Measurements from ENCODE around the gene IRAK1.
"Not testable (repeated sequence)": the region's sequence is repeated elsewhere in the genome, so short reads cannot be mapped to it uniquely, and the experiment has no call there.

Gene IRAK1

GRCh38 chrX:154018518-154019060 is 1.1 kb downstream of the IRAK1 start:
- DNase-seq, result no peak

DNA sequence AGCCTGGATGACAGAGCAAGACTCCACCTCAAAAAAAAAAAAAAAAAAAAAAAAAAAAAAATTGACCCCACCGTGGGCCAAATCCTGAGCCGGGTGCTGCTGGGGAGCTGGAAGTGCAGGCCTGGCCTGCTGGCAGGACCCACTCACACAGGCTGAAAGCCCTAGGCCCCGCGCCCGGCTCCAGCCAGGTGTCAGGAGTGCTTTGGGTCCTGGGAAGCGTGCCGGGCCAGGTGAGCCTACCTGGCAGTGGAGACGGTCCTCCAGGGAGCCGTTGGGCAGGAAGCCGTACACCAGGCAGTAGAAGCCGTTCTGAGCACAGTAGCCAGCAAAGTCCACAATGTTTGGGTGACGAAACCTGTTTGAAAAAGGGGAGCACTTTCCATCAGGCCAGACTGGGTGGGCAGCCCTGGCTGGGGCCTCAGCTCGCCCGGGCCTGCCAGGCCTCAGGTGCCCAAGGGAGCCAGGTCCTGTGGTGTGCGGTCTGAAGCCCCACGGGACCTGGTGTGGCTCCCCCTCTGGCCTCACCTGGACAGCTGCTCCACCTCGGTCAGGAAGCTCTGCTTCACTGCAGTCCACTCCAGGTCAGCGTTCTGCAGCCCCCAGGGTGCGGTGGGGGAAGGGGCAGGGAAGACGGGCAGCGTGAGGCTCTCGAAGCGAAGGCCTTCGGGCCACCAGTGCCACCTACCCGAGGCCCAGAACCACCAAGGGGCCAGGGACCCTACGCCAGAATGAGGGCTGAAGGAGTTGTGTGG is 1.8 kb downstream of the IRAK1 start:
- no peak for DNase-seq

GRCh38 chrX:154016366-154017076 is 3.2 kb downstream of the IRAK1 start:
- DNase-seq, result no peak

DNA sequence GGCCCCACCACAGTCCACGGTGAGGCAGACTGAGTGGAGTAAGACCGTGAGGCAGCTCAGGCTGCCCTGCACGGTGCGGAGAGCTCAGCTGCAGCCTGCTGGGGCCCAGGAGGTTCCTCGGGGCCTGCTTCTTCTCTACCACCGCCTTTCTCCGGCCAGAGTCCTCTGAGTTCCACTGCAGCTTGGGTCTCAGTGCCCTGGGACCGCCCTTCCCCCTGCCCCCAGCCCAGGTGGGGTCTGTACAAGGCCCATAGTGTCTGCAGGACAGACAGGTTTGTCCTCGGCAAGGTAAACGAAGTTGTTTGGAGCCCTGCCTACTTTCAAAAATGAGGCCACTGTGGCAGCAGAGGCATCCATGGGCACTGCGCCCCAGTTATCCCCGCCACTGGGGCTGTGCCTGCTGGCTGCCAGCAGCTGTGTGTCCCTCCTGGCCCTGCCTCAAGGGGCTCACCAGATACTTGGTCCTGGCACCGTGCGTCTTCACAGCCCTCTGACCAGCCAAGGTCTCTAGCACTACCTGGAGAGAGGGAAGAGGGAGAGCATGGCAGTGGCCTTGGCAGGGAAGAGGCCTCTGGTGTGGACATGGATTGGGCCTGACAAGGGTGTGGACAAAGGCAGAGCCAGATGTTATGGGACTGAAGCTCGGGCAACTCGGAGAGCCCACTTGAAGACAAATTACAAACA is 4.0 kb downstream of the IRAK1 start:
- no peak for DNase-seq

- DNase-seq, result no peak
Measured at GRCh38 chrX:154014429-154015380, 5.0 kb downstream of the IRAK1 start.

- DNase-seq, result no peak
Measured at GRCh38 chrX:154013614-154014360, 5.9 kb downstream of the IRAK1 start.

DNA sequence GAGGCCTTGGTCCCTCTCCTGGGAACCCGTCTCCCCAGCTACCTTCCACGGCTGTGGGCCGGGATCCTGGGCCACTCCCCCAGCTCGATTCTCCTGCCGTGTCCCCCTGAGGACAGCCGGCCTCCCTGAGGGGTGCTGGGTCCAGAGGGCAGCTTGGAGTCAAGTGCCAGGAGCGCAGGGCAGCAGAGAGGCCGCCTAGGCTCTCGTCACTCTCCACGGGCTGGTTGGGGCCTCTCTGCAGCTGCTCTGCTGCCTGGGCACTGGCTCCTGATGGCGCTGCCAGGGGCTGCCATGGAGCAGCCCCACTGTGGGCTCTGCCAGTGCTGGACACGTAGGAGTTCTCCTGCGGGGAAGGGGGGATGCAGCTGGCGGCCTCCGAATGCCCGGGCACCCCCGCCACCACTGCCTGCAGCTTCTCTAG is 6.7 kb downstream of the IRAK1 start:
- no peak for DNase-seq

GRCh38 chrX:154012336-154012991 is 7.2 kb downstream of the IRAK1 start:
- no peak for DNase-seq

DNA sequence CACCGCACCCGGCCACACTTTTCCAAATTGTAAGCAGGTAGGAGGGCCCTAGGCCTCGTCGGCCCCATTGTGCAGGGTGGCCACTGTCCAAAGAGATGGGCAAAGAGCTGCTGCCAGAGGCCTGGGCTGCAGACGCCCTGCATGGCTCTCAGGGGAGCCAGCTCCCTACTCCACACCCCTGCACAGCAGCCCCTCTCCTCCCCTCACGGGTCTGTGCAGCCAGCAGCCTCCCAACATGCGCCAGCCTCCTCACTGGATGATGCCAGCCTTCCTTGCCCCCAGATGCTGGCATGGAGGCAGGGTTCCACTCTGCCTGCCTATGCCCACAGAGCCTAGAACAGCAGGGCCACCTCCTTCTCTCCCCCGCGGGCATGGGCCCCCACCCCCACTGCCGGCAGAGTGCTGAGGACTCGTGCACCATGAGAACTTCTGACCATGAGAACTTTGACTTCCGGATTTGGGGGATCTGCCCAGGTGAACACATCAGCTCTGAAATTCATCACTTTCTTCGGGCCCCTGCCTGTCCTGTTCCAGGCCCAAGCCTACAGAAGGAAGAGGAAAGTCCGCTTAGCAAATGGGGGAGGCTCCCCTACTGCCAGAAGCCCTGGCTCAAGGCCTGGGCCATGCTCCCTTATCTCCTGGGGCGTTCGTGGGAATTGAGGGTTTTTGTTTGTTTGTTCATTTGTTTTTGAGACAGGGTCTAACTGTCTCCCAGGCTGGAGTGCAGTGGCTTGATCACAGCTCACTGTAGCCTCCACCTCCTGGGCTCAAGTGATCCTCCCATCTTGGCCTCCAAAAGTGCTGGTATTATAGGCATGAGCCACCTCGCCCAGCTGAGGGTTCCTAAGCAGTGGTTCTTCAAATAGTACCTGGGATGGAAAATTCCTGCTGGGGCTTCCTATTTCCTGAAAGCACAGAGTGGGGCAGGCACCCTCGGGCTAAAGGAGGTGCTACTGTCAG is 8.0 kb downstream of the IRAK1 start:
- no peak for DNase-seq

DNA sequence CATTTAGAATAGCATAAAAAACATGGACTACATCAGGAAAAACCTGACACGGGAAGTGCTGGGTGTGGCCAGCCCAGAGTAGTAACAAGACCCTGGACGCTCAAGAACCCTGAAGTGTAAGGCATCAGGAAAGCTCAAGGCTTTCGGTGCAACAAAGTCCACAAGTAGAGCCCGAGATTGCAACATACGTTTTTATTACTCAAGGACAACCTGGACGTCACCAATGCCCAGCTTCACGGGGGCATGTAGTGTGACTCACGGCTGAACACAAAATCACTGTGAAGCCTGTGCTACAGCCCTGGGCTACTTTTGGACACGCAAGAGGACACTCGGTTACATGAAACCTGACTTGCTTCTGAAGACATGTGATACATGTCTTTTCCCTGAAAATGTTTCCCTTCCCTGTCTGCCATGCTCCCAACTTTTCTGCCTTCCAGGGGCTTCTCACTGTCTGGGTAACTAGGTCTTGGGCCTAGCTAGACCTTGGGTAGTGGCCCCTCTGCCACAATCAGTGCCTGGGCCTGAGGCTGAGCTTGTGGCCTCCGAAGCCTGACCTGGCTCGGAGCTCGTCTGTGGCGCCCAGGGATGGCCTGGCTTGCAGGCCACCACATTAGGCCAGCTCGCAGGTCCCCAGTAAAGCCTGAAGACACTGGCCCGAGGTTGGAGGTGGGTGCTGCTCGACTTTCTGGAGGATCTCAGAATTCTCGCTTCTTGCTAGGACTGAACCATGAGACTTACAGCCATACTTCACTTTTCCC is 9.2 kb downstream of the IRAK1 start:
- DNase-seq, result no peak

GRCh38 chrX:154008521-154008920 is 11.2 kb downstream of the IRAK1 start:
- DNase-seq, result no peak

DNA sequence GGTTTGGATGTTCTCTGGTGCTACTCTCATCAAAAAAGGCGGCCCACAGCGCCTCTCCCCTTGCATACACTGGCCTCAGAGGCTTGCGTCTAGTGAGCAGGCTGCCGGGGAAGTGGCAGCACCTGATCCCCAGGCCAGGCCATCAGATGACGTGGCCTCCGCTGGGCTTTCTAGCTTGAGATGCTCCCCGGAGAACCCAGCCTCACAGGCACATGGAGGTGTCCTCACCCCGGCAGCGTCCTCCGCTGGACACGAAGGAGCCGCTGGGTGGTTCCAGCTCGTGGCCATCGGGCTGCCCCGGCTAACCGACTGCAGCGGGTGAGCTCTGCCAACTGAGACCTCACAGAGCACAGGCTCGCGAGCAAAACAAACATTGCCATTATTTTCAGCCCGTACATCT is 12.8 kb downstream of the IRAK1 start:
- DNase-seq, result no peak

DNA sequence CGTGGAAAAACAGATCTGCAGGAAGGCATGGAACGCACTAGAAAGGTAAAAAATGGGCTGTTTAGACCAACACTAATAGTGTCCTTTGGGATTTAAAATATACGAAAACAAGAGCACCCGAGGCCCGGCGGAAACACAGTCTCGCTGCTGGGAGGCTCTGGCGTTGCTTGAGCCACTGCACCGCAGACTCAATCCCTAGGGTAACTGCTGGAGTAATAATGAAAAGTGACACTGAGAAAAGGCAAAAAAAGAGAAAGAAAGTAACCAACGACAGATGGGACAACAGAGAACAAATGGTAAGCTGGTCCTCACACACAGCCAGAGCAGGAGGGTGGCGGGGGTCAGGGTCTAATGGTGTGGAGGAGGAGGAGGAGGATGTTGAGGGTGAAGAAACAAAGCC is 15.4 kb downstream of the IRAK1 start:
- no peak for DNase-seq

DNA sequence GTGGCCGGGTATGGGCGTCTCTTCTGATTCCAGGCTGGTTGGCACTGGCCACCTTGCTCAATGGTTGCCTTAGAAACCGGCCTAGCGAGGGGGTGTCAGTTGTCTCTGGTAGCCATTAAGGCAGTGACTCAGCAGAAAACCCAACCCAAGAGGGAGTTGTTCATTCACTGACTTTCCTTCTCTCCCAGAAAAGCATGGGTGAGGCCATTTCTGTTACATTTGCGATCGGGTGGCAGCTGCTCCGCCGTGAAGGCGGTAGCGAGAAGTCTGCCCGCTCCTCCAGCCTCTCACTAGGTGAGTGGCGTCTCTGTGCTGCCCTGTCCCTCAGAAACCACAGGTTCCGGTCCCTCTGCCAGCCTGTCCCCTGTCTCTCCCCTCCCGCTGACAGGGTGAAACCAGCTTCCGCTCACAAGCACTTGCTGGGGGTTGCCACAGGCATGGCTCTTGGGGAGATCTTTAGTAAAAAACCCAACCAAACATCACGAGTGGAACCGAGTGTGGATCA is 17.4 kb downstream of the IRAK1 start:
- DNase-seq, result peak; percentile 66

DNA sequence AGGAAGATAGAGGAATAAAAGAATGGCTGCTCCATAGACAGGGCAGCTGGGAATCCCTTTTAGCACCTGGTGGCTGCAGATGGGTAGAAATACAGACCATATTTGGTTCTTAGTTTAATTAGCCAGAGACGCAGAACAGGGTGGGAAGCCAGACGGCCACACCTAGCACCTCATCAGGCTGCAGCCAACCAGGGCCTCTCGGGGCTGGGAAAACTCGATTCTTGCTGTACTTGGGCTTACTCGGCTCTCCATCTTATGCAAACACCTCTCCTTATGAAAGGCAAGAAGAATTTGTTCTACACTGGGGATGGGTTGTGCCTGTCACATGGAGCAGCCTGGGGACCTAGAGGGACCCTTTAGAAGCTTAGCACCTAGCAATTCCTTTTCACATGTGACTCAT is 19.7 kb downstream of the IRAK1 start:
- peak; percentile 11 for DNase-seq

DNA sequence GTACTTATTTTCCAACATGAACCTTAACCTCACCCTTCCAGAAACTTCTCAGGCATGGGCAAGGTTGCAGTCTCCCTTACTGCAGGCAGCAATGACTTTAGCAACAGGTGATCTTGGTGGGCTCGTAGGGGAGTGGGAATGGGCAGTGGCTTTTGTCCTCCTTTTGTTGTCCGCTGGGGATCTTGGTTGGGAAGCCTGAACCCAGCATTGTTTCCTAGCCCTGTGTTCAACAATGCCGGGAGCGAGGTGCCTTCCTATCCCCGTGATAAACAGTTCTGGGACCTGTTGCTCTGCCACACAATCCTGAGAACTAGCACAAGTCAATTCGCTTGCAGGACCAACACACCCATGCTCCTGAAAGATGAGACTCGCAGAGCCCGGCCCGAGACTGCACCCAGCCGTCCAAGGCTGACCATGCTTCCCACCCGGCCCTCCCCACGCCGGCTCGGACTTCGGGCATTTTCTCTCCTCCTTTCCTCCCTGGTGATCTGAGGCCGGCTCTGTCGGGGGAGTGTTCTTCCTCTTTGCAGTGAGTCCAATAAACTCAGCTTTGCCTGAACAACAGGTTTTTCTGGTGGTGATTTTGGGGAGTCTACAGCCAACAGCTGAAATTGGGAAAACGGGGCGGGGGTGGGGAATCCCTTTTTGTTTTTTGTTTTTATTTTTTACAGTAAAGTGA is 20.2 kb downstream of the IRAK1 start:
- no peak for DNase-seq

GRCh38 chrX:153995504-153995903 is 24.2 kb downstream of the IRAK1 start:
- DNase-seq, result no peak

DNA sequence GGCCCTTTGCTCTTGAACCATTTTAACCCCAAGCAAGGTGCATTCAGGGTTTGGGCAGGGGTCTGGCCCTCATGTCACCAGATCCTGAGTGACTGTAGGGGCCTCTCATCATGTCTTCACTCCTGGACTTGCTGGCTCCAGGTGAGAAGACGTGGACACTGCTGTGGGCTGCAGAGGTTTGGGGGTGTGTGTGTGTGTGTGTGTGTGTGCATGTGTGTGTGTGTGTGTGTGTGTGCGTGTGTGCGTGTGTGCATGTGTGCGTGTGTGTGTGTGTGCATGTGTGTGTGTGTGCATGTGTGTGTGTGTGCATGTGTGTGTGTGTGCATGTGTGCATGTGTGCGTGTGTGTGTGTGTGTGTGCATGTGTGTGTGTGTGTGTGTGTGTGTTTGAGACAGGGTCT is 25.3 kb downstream of the IRAK1 start:
- DNase-seq, result not testable (repeated sequence)
